GM12878 (cell line): ENCODE measurements around the gene ZSCAN5B. TPM values are rescaled to one million over a fixed set of nuclear protein-coding genes. Genes with fewer than 3 reads are reported as not detected.
"Not testable (repeated sequence)": the region's sequence is repeated elsewhere in the genome, so short reads cannot be mapped to it uniquely, and the experiment has no call there.

Experiments used
- ATAC-seq: fragments of 200-7000 bp; cut with Tn5 transposase; 3 replicates; pipeline ENCODE4 v1.9.1; 2020; ENCODE audit warnings: mild to moderate bottlenecking, moderate library complexity
- BruUV-seq: library from RNA; stranded (reverse); fragments of 400-500 nt; replicated peaks from 2 replicates; lab custom pipeline; 2021; lab: Mats Ljungman, UMichigan
- CTCF ChIA-PET: fragments of 300-600 bp; sonication (Branson Sonifier 250); formaldehyde crosslinking; extraction: SDS; loops from one replicate; lab custom pipeline; 2021; ENCODE audit warnings: inconsistent platforms; lab: Yijun Ruan, JAX
- POLR2A ChIA-PET: fragments of 350-600 bp; formaldehyde crosslinking; extraction: SDS; loops from one replicate; lab custom pipeline; 2021; ENCODE audit warnings: inconsistent platforms; lab: Charles Lee
- RAD21 ChIA-PET: fragments of 300-600 bp; sonication (Branson Sonifier 250); formaldehyde crosslinking; loops from one replicate; lab custom pipeline; 2023; ENCODE audit warnings: antibody characterized with exemption; ENCODE audit not compliant: unreplicated experiment; lab: Charles Lee
- SMC1A ChIA-PET: fragments of 300-600 bp; sonication (Branson Sonifier 250); formaldehyde crosslinking; loops from one replicate; lab custom pipeline; 2023; ENCODE audit not compliant: unreplicated experiment, uncharacterized antibody; lab: Charles Lee
- DNase-seq: peaks from one replicate; pipeline ENCODE4 v3.0.0-alpha.2; 2011; ENCODE audit warnings: low read depth, low spot score
- FAIRE-seq: peaks from 3 replicates; lab custom pipeline; 2011; peaks lifted over from hg19 to GRCh38; lab: Jason Lieb, UNC
- H2AFZ ChIP-seq: 2 replicates; pipeline ENCODE4 v1.6.0; 2011; ENCODE audit warnings: low read depth, low read length, control low read depth; ENCODE audit not compliant: control insufficient read depth
- H3K27ac ChIP-seq: 2 replicates; pipeline ENCODE4 v1.5.1; 2011; ENCODE audit warnings: control low read depth; ENCODE audit not compliant: control insufficient read depth, insufficient read depth
- H3K27me3 ChIP-seq, 2 experiments: replicated peaks in 1 of 2; 2 replicates each; pipeline versions ENCODE4 v1.6.0 to v1.6.1; 2011; ENCODE audit warnings: low read length in 1 of 2; ENCODE audit not compliant: control insufficient read depth in 2 of 2, insufficient read depth in 2 of 2
- H3K36me3 ChIP-seq, 2 experiments: 2 replicates each; pipeline ENCODE4 v1.5.1; 2011; ENCODE audit warnings: low read length in 1 of 2; ENCODE audit not compliant: control insufficient read depth in 2 of 2, insufficient read depth in 2 of 2
- H3K4me1 ChIP-seq: 2 replicates; pipeline ENCODE4 v1.6.1; 2011; ENCODE audit warnings: mild to moderate bottlenecking, low read length, moderate library complexity, mixed read lengths; ENCODE audit not compliant: control insufficient read depth, insufficient read depth
- H3K4me2 ChIP-seq: 2 replicates; pipeline ENCODE4 v1.6.0; 2011; ENCODE audit warnings: control low read depth; ENCODE audit not compliant: control insufficient read depth, insufficient read depth
- H3K4me3 ChIP-seq: fragments of 200-600 bp; sonication (generic); 2 replicates; pipeline ENCODE4 v1.5.1; 2016
- H3K79me2 ChIP-seq: 2 replicates; pipeline ENCODE4 v1.6.0; 2011; ENCODE audit warnings: low read length; ENCODE audit not compliant: control insufficient read depth, insufficient read depth
- H3K9ac ChIP-seq: 2 replicates; pipeline ENCODE4 v1.8.0; 2011; ENCODE audit warnings: low read length, control low read depth, mixed read lengths; ENCODE audit not compliant: control insufficient read depth, insufficient read depth
- H3K9me3 ChIP-seq: replicated peaks from 3 replicates; pipeline ENCODE4 v1.5.1; 2011; ENCODE audit warnings: mild to moderate bottlenecking, low read length; ENCODE audit not compliant: control insufficient read depth, insufficient read depth
- H4K20me1 ChIP-seq: 2 replicates; pipeline ENCODE4 v1.6.0; 2011; ENCODE audit not compliant: control insufficient read depth, insufficient read depth
- CBX3 ChIP-seq: fragments of 200-600 bp; sonication (generic); IDR thresholded peaks from 2 replicates; pipeline ENCODE4 v1.6.1; 2016; ENCODE audit warnings: low read depth, borderline replicate concordance
- CEBPB ChIP-seq, 2 experiments: fragments of 150-350 bp in 1 of 2; IDR thresholded peaks; 2 replicates each; pipeline ENCODE4 v1.6.1; 2012 to 2014; ENCODE audit warnings: low read depth in 2 of 2, low read length in 2 of 2, borderline replicate concordance in 1 of 2, inconsistent platforms in 1 of 2
- KLF5 ChIP-seq: fragments of 450-650 bp; IDR thresholded peaks from 2 replicates; pipeline ENCODE4 v1.6.1; 2014; ENCODE audit warnings: mild to moderate bottlenecking; ENCODE audit not compliant: partially characterized antibody
- YBX1 ChIP-seq: fragments of 450-650 bp; IDR thresholded peaks from 2 replicates; pipeline ENCODE4 v1.6.1; 2016; ENCODE audit warnings: antibody characterized with exemption
- WGBS: methylation state at CpG from one replicate; pipeline ENCODE4 v1.1.6; 2016; ENCODE audit warnings: low lambda C conversion rate; ENCODE audit not compliant: insufficient replicate concordance, insufficient coverage; ENCODE audit errors: missing lambda C conversion rate; 5-methylcytosine and 5-hydroxymethylcytosine counted together
- in situ Hi-C: fragments of 300-500 bp; cut with MboI; formaldehyde crosslinking; loops from 9 replicates; pipeline ENCODE4 v1.14.3; 2018; ENCODE audit warnings: mixed read lengths
- intact Hi-C: fragments of 100-400 bp; cut with micrococcal nuclease; formaldehyde crosslinking; loops from one replicate; pipeline ENCODE4 v1.14.2; 2022; ENCODE audit not compliant: unreplicated experiment
- polyA plus RNA-seq, 11 experiments: library from polyadenylated mRNA; depleted of rRNA in 4 of 11; unstranded in 6 of 11; stranded (reverse) in 5 of 11; fragments of >200 nt; fragmentation: Nextera tagmentation in 4 of 11; fragmentation: Illumina TruSeq in 1 of 11; extraction: Ambion mirVana in 4 of 11; extraction: Trizol in 1 of 11; gene quantifications; 1 replicate in 1 of 11; 2 replicates in 10 of 11; pipeline versions ENCODE4 v1.2.1 to v1.2.3, GENCODE V29; 2011 to 2016; ENCODE audit warnings: inconsistent platforms in 2 of 11, missing spikeins in 2 of 11, low read depth in 1 of 11
- total RNA-seq, 4 experiments: library from RNA; depleted of rRNA in 3 of 4; stranded (reverse); fragments of >200 nt in 3 of 4; fragmentation: Illumina TruSeq in 1 of 4; extraction: Trizol in 1 of 4; gene quantifications; 2 replicates each; pipeline versions ENCODE4 v1.2.1 to v1.2.3, GENCODE V29; 2013 to 2021
- TF ChIP-seq, protein P1 (sequence below): IDR thresholded peaks from 2 replicates; pipeline ENCODE4 v1.6.1; 2012; ENCODE audit warnings: improper control_type of control experiment, low read depth, low read length; ENCODE audit not compliant: insufficient replicate concordance
- TF ChIP-seq, protein P2 (sequence below): fragments of 450-650 bp; IDR thresholded peaks from 2 replicates; pipeline ENCODE4 v1.6.1; 2017; ENCODE audit warnings: borderline replicate concordance

The ZSCAN5B gene
- total and polyA plus RNA-seq, 10 of the 15 experiments (the other 5 are each of a cell fraction or from before 2014, with no cell fraction given), result 0.04 TPM; not detected in 9

DNA sequence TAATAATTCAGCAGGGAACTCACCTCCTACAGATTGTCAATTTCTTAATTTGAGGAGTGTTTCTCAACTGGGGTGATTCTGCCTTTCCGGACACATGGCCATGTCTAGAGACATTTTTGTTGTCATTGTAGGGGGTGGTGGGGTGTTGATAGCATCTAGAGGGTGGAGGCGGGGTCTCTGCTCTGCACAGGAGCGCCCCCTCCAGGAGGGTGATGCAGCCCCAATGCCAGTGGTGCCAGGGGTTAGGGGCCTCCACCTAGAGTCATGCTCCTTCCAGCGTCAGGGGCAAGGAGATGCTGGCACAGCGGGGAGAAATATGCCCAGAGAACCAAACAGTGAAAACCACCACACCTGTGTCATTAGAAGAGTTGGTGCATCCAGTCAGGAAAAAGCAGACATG is 10.0 kb upstream of the ZSCAN5B start:
- H3K9me3 ChIP-seq, intact Hi-C loops, H4K20me1 ChIP-seq, RAD21 ChIA-PET, H3K27me3 ChIP-seq, SMC1A ChIA-PET, H3K36me3 ChIP-seq, BruUV-seq, H3K4me1 ChIP-seq, POLR2A ChIA-PET, CTCF ChIA-PET, H3K27ac ChIP-seq, H2AFZ ChIP-seq, in situ Hi-C loops, H3K79me2 ChIP-seq, H3K4me2 ChIP-seq, ATAC-seq, FAIRE-seq, H3K4me3 ChIP-seq, DNase-seq, H3K9ac ChIP-seq: not testable (repeated sequence)
- 44% methylated on average over 5 of the region's 5 CpGs for WGBS

DNA sequence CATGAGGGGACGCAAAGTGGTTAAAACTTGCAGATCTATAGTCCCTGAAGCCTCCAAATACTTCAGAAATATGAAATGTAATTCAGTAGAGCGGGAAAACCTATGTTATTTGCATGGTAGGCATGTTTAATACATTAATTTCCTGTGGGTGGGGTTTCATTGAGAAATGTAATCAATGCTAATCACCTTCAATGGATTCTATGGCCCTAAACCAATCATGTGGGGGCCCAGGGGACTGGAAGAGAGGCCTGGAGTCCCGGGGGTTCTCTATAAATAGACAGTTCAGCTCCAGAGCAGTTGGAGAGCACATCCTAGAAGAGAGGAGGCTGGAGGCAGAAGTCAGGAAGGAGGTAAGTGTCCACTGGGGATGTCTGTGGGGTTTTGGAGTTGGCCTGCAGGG is 4.4 kb upstream of the ZSCAN5B start, which contains the start of gene ZSCAN5C:
Gene ZSCAN5C, plus strand, starts transcription at position 301 of the 400 bp plus-strand sequence. CDS start 3,641 bp downstream, outside the sequence.
- 2% methylated on average over 3 of the region's 3 CpGs for WGBS
- no peak within 1 kb of the TSS for H2AFZ ChIP-seq
- no peak within 1 kb of the TSS for H3K9ac ChIP-seq
- no peak within 1 kb of the TSS for H3K4me3 ChIP-seq
- no peaks in the 10 kb centered on the region for H3K36me3 ChIP-seq
- no peak within 1 kb of the TSS for H3K27ac ChIP-seq
- ChIA-PET POLR2A (no interaction called here), RAD21 (no interaction called here)
- intact Hi-C loops, result no loop called here
- H3K4me2 ChIP-seq, result no peak within 1 kb of the TSS
- ATAC-seq, result no peak
- in situ Hi-C loops, result no loop called here
- no peaks in the 10 kb centered on the region for H3K4me1 ChIP-seq
- FAIRE-seq, result no peak
- H4K20me1 ChIP-seq, result no peaks in the 10 kb centered on the region
- no peaks in the 10 kb centered on the region for H3K27me3 ChIP-seq
- TF ChIP-seq CEBPB (IDR thresholded peaks at IDR 0.05; ENCODE audit: borderline replicate concordance in 1 of 2, low read depth in 2 of 2, low read length in 2 of 2) (no peak), CBX3 (no peak), YBX1 (no peak), KLF5 (no peak)
- TF ChIP-seq, protein P1, sequence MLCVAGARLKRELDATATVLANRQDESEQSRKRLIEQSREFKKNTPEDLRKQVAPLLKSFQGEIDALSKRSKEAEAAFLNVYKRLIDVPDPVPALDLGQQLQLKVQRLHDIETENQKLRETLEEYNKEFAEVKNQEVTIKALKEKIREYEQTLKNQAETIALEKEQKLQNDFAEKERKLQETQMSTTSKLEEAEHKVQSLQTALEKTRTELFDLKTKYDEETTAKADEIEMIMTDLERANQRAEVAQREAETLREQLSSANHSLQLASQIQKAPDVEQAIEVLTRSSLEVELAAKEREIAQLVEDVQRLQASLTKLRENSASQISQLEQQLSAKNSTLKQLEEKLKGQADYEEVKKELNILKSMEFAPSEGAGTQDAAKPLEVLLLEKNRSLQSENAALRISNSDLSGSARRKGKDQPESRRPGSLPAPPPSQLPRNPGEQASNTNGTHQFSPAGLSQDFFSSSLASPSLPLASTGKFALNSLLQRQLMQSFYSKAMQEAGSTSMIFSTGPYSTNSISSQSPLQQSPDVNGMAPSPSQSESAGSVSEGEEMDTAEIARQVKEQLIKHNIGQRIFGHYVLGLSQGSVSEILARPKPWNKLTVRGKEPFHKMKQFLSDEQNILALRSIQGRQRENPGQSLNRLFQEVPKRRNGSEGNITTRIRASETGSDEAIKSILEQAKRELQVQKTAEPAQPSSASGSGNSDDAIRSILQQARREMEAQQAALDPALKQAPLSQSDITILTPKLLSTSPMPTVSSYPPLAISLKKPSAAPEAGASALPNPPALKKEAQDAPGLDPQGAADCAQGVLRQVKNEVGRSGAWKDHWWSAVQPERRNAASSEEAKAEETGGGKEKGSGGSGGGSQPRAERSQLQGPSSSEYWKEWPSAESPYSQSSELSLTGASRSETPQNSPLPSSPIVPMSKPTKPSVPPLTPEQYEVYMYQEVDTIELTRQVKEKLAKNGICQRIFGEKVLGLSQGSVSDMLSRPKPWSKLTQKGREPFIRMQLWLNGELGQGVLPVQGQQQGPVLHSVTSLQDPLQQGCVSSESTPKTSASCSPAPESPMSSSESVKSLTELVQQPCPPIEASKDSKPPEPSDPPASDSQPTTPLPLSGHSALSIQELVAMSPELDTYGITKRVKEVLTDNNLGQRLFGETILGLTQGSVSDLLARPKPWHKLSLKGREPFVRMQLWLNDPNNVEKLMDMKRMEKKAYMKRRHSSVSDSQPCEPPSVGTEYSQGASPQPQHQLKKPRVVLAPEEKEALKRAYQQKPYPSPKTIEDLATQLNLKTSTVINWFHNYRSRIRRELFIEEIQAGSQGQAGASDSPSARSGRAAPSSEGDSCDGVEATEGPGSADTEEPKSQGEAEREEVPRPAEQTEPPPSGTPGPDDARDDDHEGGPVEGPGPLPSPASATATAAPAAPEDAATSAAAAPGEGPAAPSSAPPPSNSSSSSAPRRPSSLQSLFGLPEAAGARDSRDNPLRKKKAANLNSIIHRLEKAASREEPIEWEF, result no peak
- TF ChIP-seq, protein P2, sequence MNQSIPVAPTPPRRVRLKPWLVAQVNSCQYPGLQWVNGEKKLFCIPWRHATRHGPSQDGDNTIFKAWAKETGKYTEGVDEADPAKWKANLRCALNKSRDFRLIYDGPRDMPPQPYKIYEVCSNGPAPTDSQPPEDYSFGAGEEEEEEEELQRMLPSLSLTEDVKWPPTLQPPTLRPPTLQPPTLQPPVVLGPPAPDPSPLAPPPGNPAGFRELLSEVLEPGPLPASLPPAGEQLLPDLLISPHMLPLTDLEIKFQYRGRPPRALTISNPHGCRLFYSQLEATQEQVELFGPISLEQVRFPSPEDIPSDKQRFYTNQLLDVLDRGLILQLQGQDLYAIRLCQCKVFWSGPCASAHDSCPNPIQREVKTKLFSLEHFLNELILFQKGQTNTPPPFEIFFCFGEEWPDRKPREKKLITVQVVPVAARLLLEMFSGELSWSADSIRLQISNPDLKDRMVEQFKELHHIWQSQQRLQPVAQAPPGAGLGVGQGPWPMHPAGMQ, result no peak
- TF ChIP-seq, all 136 proteins: peak for 0
- CTCF ChIA-PET, result no interaction called here
- Histone ChIP-seq H3K79me2 (no peaks in the 10 kb centered on the region), H3K9me3 (no peaks in the 10 kb centered on the region)
- SMC1A ChIA-PET, result no interaction called here
- BruUV-seq, result no TSS peak
- DNase-seq, result no peak
